Small intestine (tissue), 7 donors: ENCODE measurements around the gene STXBP6. TPM values are rescaled to one million over a fixed set of nuclear protein-coding genes. Genes with fewer than 3 reads are reported as not detected.
A peak's percentile ranks its signal among the peaks of the same experiment; 100 is the strongest.

ENCODE experiments used
- DNase-seq, 2 donors: peaks; one replicate each; pipeline versions ENCODE4 v3.0.0 to v3.0.0-alpha.2; 2013
- FAIRE-seq: peaks from 2 replicates; lab custom pipeline; 2012; peaks lifted over from hg19 to GRCh38; lab: Jason Lieb, UNC
- H3K27ac ChIP-seq, 3 donors: one replicate each; pipeline ENCODE4 v1.5.1; 2013; ENCODE audit warnings: low read length in 2 of 3, mild to moderate bottlenecking in 2 of 3, control low read depth in 1 of 3, inconsistent platforms in 1 of 3, low read depth in 1 of 3, moderate library complexity in 1 of 3
- H3K27me3 ChIP-seq, 3 donors: one replicate each; pipeline ENCODE4 v1.6.1; 2013; ENCODE audit warnings: low read length in 3 of 3, inconsistent platforms in 1 of 3; ENCODE audit not compliant: control insufficient read depth in 3 of 3, insufficient read depth in 3 of 3
- H3K36me3 ChIP-seq, 3 donors: one replicate each; pipeline ENCODE4 v1.6.1; 2013; ENCODE audit warnings: low read length in 3 of 3, inconsistent platforms in 1 of 3, low read depth in 1 of 3, mild to moderate bottlenecking in 1 of 3, moderate library complexity in 1 of 3; ENCODE audit not compliant: control insufficient read depth in 3 of 3, insufficient read depth in 2 of 3
- H3K4me1 ChIP-seq, 3 donors: one replicate each; pipeline ENCODE4 v1.6.1; 2013; ENCODE audit warnings: low read length in 2 of 3, inconsistent platforms in 1 of 3, low read depth in 1 of 3, mild to moderate bottlenecking in 1 of 3, moderate library complexity in 1 of 3; ENCODE audit not compliant: control insufficient read depth in 3 of 3, insufficient read depth in 2 of 3
- H3K4me3 ChIP-seq, 3 donors: one replicate each; pipeline ENCODE4 v1.5.1; 2013; ENCODE audit warnings: low read length in 3 of 3, control low read depth in 1 of 3, inconsistent platforms in 1 of 3, low read depth in 1 of 3, mild to moderate bottlenecking in 1 of 3, moderate library complexity in 1 of 3
- H3K9me3 ChIP-seq, 2 donors: one replicate each; pipeline ENCODE4 v1.6.1; 2013; ENCODE audit warnings: low read depth in 1 of 2, low read length in 1 of 2; ENCODE audit not compliant: control insufficient read depth in 2 of 2, insufficient read depth in 1 of 2
- WGBS, 3 donors: extraction: QIAGEN DNeasy Blood & Tissue Kit; methylation state at CpG; one replicate each; pipeline ENCODE4 v1.1.7; 2013; 5-methylcytosine and 5-hydroxymethylcytosine counted together
- polyA plus RNA-seq, 4 donors: library from polyadenylated mRNA; stranded (reverse) in 3 of 4; unstranded in 1 of 4; fragments of 200-250 nt in 3 of 4; fragments of 120-200 nt in 1 of 4; gene quantifications; one replicate each; pipeline versions ENCODE4 v1.2.1 to v1.2.3, GENCODE V29; 2013
- donor health status: healthy with polysubstance abuse.
- donor health status: control.
- donor health status: control.
- donor health status: Bipolar disorder and iron deficiency.
- donor health status: healthy.

The STXBP6 gene
- polyA plus RNA-seq, 4 donors = 12.7 to 53.7 (median 24.0) TPM

GRCh38 chr14:24859559-24859958 lies 190.4 kb downstream of the STXBP6 start:
- Histone ChIP-seq H3K4me1 (peaks cover 0 to 18% (median 2%) of the 10 kb centered on the region in 3 donors), H3K27ac (no peak overlapping the region), H3K27me3 (no peaks in the 10 kb centered on the region), H3K9me3 (no peaks in the 10 kb centered on the region), H3K36me3 (no peaks in the 10 kb centered on the region), H3K4me3 (no peak overlapping the region)
- DNase-seq = no peak
- no peak for FAIRE-seq
- 66 to 84% (median 82%) methylated on average over 5 of the region's 5 CpGs for WGBS, 3 donors

GRCh38 chr14:24858684-24859083 lies 191.3 kb downstream of the STXBP6 start:
- H3K36me3 ChIP-seq = no peaks in the 10 kb centered on the region
- H3K27me3 ChIP-seq = no peaks in the 10 kb centered on the region
- peaks cover 2 to 14% (median 3%) of the 10 kb centered on the region in 3 donors for H3K4me1 ChIP-seq
- no peaks in the 10 kb centered on the region for H3K9me3 ChIP-seq
- 79 to 89% (median 79%) methylated on average over 4 of the region's 4 CpGs for WGBS, 3 donors
- DNase-seq = no peak
- FAIRE-seq = no peak
- H3K4me3 ChIP-seq = no peak overlapping the region
- no peak overlapping the region for H3K27ac ChIP-seq

- FAIRE-seq = no peak
- DNase-seq = no peak
- peaks cover 2 to 17% (median 6%) of the 10 kb centered on the region in 3 donors for H3K4me1 ChIP-seq
- H3K36me3 ChIP-seq = no peaks in the 10 kb centered on the region
- 93 to 94% (median 93%) methylated on average over 4 of the region's 4 CpGs for WGBS, 3 donors
- H3K27me3 ChIP-seq = no peaks in the 10 kb centered on the region
- H3K9me3 ChIP-seq = no peaks in the 10 kb centered on the region
- H3K27ac ChIP-seq = no peak overlapping the region
- no peak overlapping the region for H3K4me3 ChIP-seq
These were observed 191.9 kb downstream of the STXBP6 start for GRCh38 chr14:24858052-24858451.

GRCh38 chr14:24857277-24857676 lies 192.7 kb downstream of the STXBP6 start:
- FAIRE-seq (no peak), DNase-seq (no peak)
- Histone ChIP-seq H3K9me3 (no peaks in the 10 kb centered on the region), H3K36me3 (no peaks in the 10 kb centered on the region), H3K4me3 (no peak overlapping the region), H3K27me3 (no peaks in the 10 kb centered on the region), H3K27ac (no peak overlapping the region), H3K4me1 (peaks cover 6 to 24% (median 7%) of the 10 kb centered on the region in 3 donors)
- WGBS, 3 donors = 16 to 57% (median 31%) methylated on average over 1 of the region's 1 CpG

- WGBS, 3 donors = 23 to 69% (median 41%) methylated on average over 2 of the region's 2 CpGs
- FAIRE-seq (no peak), DNase-seq (peak in 1 of 2 donors; percentile 56)
- H3K27ac ChIP-seq = no peak overlapping the region
- no peaks in the 10 kb centered on the region for H3K9me3 ChIP-seq
- no peaks in the 10 kb centered on the region for H3K27me3 ChIP-seq
- no peak overlapping the region for H3K4me3 ChIP-seq
- H3K36me3 ChIP-seq = no peaks in the 10 kb centered on the region
- peaks cover 6 to 21% (median 7%) of the 10 kb centered on the region in 3 donors for H3K4me1 ChIP-seq
These were observed 196.5 kb downstream of the STXBP6 start for GRCh38 chr14:24853446-24853845.

- Histone ChIP-seq H3K4me1 (peaks cover 6 to 21% (median 7%) of the 10 kb centered on the region in 3 donors), H3K27ac (peak overlapping the region in 2 of 3 donors; percentile 1 to 18), H3K4me3 (no peak overlapping the region), H3K27me3 (no peaks in the 10 kb centered on the region), H3K36me3 (no peaks in the 10 kb centered on the region), H3K9me3 (no peaks in the 10 kb centered on the region)
- DNase-seq (peak in 1 of 2 donors; percentile 85), FAIRE-seq (no peak)
- WGBS, 3 donors = 32 to 64% (median 51%) methylated on average over 6 of the region's 6 CpGs
These were observed 197.5 kb downstream of the STXBP6 start for GRCh38 chr14:24852312-24853060.

- Histone ChIP-seq H3K27me3 (no peaks in the 10 kb centered on the region), H3K4me3 (no peak overlapping the region), H3K4me1 (peaks cover 5 to 21% (median 6%) of the 10 kb centered on the region in 3 donors), H3K9me3 (no peaks in the 10 kb centered on the region), H3K36me3 (no peaks in the 10 kb centered on the region), H3K27ac (peak overlapping the region; percentile 1 to 60 (median 49))
- DNase-seq = peak; percentile 65
- FAIRE-seq = no peak
These were observed 198.1 kb downstream of the STXBP6 start for GRCh38 chr14:24851837-24852236.

- Histone ChIP-seq H3K9me3 (no peaks in the 10 kb centered on the region), H3K27ac (peak overlapping the region; percentile 1 to 60 (median 49)), H3K27me3 (no peaks in the 10 kb centered on the region), H3K4me1 (peaks cover 5 to 21% (median 6%) of the 10 kb centered on the region in 3 donors), H3K36me3 (no peaks in the 10 kb centered on the region), H3K4me3 (no peak overlapping the region)
- FAIRE-seq (no peak), DNase-seq (no peak)
- WGBS, 3 donors = 67 to 78% (median 77%) methylated on average over 4 of the region's 4 CpGs
These were observed 198.5 kb downstream of the STXBP6 start for GRCh38 chr14:24851406-24851805.
